Panc1 (cell line): ENCODE results near the gene TFAM.

Experiments
- TCF7L2 ChIP-seq: IDR thresholded peaks from 2 replicates; pipeline ENCODE4 v1.6.1; 2011; ENCODE audit warnings: mild to moderate bottlenecking, low read depth, low read length, inconsistent platforms
- TF ChIP-seq, protein P1 (sequence below): fragments of 450-650 bp; IDR thresholded peaks from 2 replicates; pipeline ENCODE4 v1.5.1; 2017; ENCODE audit warnings: mild to moderate bottlenecking

DNA sequence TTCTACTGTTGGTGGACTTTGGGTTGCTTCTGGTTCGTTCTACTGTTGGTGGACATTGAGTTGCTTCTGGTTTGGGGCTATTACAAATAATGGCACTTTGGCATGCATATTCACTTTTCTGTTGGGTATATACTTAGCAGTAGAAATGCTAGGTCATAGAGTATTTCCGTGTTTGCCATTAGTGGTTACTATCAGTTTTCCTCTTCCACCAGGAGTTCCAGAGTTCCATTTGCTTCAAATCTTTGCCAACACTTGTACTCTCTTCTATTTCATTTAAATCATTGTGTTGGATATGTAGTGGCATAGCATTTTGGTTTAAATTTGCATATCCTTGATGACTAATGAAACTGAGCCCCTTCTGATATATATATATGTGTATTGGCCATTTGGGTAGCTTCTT is 35.2 kb upstream of the TFAM start:
- TF ChIP-seq, protein P1, sequence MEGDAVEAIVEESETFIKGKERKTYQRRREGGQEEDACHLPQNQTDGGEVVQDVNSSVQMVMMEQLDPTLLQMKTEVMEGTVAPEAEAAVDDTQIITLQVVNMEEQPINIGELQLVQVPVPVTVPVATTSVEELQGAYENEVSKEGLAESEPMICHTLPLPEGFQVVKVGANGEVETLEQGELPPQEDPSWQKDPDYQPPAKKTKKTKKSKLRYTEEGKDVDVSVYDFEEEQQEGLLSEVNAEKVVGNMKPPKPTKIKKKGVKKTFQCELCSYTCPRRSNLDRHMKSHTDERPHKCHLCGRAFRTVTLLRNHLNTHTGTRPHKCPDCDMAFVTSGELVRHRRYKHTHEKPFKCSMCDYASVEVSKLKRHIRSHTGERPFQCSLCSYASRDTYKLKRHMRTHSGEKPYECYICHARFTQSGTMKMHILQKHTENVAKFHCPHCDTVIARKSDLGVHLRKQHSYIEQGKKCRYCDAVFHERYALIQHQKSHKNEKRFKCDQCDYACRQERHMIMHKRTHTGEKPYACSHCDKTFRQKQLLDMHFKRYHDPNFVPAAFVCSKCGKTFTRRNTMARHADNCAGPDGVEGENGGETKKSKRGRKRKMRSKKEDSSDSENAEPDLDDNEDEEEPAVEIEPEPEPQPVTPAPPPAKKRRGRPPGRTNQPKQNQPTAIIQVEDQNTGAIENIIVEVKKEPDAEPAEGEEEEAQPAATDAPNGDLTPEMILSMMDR: no peak
- no peak for TF ChIP-seq TCF7L2
